ENCODE data around the gene PPIP5K2.
"Not testable (repeated sequence)": the region's sequence is repeated elsewhere in the genome, so short reads cannot be mapped to it uniquely, and the experiment has no call there.

The PPIP5K2 gene

DNA sequence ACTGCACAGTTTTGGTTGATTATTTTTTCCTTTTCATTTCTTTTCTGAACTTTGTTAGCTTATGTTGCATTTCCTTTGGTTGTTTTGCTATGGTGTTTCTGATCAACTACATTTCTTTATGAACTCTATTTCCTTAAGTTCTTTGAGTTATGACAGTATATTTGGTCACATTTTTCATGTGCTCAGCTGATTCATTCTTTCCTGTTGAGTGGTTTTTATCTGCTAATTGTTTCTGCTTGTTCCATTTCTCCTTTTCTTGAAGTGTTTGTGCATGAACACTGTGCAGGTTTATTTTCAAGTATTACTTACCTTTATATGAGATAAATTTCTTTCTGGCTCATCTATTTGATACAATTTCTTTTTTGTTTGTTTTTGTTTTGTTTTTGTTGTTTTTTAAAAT lies 87.6 kb downstream of the PPIP5K2 start:
- no peak for DNase-seq (ENCODE audit: low read depth, low spot score)

DNA sequence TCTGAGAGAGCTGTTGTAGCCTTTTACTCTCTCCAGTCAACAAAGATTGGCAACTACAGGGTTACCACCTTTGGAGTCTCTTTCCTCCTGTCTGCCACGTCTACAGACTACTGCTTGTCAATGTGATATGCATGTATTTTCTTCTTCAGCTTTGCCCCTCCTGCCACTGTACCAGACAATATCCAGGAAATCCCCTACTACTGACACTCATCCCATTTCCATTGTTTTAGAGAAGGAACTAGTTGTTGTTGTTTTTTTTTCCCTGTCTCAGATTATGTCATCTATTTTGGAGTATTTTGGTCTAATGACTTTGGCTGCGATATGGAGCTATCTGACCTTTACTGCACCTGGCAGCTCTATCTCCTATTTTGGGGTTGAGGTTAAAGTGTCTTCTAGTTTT lies 88.4 kb downstream of the PPIP5K2 start:
- DNase-seq (ENCODE audit: low read depth, low spot score) = no peak

DNA sequence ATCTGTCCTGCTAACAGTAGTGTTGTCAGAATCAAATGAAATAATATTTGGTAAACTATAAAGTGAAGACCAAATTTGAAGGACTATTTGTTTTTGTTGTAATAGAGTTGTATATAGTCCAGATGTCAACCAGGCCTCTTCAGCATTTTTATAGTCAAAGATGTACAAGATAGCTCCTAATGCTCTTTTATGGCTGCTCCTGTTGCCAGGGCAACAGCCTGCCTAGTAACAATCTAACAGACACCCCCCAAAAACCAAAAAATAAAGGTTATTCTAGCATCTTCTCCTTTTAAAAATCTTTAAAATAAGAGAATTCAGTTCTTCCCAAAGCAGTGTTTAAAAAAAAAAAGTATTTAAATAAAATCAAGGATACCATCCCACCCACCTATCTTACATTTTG lies 89.0 kb downstream of the PPIP5K2 start:
- DNase-seq (ENCODE audit: low read depth, low spot score) = no peak

DNA sequence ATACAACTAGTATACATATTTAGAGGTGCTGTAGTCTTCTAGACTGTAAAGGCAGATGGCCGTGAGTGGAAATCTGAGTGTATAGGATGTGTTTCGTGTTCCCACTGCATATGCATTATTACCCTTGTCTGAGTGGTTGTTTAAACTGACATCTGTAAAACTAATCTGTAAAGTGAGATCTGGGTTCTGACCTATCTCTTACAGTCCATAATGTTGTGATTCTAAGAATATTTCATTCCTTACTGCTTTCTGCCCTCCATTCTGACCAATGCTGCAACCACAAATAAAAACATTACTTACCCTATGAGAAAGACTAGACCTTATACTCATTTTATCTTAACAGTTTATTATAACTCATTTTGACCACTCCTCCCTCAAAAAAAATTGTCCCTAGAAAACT lies 90.9 kb downstream of the PPIP5K2 start:
- no peak for DNase-seq (ENCODE audit: low read depth, low spot score)

DNA sequence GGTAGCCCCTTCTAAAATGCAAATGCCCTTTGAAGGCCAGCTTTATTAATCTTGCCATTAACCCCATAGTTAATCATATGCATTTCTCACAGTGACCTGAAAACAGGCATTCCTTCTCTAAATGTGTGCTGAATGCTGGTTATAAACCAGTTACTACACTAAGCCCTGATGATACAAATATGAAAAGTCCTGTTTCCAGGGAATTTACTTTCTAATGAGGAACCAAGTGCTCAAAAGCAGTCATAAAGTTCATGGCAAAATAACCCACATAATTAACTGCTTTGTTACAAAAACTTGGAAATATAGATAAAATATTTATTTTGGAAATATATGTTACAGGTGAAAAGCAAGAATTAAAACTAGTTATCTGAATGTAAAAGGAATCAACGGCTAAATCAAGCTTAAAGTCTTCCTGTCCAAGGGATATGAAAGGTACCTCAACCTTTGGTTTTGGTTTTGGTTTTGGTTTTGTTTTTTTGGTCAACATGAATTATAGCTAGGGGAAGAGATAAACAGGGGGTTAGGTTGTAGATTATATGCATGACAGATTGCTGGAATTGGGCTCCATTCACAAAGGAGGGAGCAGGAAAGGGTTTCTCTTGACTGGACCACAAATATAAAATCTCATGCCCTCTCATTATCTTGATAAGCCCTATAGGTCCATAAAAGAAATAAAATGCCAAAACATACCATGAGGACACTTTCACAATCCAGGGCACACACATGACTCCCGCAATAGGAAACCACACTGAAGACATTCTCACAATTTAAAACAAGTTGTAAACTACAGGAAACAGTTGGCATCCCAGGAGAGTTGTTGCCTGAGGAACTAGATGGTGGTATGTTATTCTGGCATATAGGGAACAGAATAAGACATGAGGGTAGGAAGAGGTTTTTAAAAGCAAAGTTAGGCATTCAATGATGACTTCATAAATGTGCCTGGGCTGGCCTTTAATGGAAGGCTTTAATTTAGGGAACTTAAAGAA lies 91.8 kb downstream of the PPIP5K2 start:
- no peak for DNase-seq (ENCODE audit: low read depth, low spot score)

DNA sequence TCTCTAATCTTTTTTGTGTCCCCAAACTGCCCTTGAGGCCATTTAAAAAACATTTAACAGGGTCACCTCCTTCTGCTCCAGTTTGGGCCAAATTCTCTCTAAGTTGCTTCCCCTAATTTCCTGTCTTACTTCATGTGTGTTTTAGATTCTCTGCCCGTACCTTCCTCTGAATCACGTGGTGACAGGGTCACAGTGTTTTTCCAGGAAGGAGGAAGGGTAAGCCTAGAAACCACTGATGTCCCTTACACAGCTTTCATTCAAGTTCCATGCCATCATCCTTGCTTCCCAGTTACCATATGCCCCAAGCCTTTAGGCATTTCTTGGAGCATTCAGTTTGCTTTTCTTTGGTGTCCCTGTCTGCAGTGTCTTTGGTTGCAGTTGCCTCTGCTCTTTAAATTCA lies 96.0 kb downstream of the PPIP5K2 start:
- DNase-seq (ENCODE audit: low read depth, low spot score) = no peak

DNA sequence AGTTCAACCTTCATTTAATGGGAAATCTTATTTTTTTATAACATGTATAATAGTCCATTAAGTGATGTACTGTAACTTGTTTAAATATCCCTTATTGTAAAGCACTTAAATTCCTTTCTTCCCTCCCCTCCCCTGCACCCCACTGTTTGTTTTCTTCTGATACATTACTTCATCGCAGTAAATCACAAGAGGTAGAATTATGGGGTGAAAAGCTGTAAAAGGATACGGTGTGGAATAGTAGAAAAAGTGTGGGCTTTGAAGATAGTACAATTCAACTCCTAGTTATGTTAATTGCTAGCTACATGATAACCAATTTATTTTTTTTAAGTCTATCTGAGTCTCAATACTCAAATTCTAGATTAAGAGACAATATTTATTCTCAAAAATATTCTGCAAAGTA lies 96.6 kb downstream of the PPIP5K2 start:
- DNase-seq (ENCODE audit: low read depth, low spot score) = no peak

DNA sequence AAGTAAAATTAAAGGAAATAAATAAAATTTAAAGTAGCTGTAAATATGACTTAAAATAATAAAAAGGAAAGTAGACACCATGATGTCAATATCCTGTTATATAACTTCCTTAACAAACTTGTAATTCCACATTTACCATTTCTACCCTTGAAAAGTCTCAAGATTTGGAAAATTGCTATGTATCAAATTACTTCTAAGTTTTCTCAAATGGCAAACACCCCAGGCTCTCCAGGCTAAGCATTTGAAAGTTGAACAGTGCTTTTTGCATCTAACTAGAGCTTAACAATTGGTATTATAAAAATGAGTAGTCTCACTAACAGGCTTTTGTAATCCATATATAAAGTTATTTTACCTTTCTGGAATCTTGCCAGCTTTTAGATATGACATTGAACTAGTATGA lies 97.0 kb downstream of the PPIP5K2 start:
- DNase-seq (ENCODE audit: low read depth, low spot score) = no peak

DNA sequence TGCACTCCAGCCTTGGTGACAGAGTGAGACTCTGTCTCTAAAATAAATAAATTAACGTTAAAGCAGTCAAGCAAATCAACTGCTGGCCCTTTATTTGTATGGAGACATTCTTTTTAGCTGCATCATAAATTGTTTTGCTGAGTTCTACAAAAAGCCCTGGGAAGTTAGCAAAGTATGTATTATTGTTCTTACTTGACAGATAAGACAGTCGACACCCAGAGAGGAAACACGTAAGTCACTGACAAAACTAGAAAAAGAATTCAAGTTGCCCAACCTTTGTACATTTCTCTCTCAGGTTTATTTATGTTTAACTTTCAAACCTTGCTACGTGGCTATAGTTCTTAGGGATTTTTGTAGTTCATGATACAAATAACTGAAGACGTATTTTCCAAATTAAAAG lies 98.1 kb downstream of the PPIP5K2 start:
- no peak for DNase-seq (ENCODE audit: low read depth, low spot score)

DNA sequence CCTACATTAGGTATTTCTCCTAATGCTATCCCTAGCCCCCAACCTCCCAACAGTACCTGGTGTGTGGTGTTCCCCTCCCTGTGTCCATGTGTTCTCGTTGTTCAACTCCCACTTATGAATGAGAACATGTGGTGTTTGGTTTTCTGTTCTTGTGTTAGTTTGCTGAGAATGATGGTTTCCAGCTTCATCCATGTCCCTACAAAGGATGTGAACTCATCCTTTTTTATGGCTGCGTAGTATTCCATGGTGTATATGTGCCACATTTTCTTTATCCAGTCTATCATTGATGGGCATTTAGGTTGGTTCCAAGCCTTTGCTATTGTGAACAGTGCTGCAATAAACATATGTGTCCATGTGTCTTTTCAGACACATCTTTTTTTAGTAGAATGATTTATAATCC lies 99.0 kb downstream of the PPIP5K2 start:
- DNase-seq (ENCODE audit: low read depth, low spot score) = not testable (repeated sequence)

DNA sequence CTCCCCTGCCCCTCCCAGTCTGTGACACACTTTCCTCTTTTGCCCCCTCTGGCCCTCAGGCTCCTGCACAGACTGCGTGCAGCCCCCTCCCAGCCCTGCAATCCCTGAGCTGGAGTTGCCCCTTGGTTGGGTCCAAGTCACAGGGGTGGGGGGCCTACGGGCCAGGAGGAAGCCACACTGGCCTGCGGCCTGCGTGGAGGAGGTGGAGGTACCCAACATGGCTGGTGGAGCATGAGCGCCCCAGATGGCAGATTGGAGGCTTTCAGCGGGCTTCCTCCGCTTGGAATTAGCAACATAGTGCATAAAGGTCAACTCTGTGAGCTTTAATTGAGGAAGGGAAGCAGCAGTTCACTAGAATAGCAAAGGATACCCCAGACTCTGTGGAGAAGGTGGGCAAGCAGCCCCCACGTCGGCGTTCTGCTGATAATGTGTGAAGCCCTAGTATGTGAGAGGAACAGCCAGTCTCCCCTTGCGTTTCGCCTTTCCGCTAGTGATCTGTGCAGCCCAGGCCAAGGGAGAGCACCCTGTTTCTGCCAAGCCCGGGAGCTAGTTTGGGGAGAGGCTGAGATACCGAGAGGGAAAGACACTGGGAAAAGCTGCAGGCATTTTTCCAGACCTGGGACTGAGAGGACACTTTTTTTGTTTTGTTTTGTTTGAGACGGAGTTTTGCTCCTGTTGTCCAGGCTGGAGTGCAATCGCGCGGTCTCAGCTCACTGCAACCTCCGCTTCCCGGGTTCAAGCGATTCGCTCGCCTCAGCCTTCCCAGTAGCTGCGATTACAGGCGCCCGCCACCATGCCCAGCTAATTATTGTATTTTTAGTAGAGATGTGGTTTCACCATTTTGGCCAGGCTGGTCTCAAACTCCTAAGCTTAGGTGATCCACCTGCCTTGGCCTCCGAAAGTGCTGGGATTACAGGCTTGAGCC lies 103.2 kb downstream of the PPIP5K2 start:
- DNase-seq (ENCODE audit: low read depth, low spot score) = no peak

DNA sequence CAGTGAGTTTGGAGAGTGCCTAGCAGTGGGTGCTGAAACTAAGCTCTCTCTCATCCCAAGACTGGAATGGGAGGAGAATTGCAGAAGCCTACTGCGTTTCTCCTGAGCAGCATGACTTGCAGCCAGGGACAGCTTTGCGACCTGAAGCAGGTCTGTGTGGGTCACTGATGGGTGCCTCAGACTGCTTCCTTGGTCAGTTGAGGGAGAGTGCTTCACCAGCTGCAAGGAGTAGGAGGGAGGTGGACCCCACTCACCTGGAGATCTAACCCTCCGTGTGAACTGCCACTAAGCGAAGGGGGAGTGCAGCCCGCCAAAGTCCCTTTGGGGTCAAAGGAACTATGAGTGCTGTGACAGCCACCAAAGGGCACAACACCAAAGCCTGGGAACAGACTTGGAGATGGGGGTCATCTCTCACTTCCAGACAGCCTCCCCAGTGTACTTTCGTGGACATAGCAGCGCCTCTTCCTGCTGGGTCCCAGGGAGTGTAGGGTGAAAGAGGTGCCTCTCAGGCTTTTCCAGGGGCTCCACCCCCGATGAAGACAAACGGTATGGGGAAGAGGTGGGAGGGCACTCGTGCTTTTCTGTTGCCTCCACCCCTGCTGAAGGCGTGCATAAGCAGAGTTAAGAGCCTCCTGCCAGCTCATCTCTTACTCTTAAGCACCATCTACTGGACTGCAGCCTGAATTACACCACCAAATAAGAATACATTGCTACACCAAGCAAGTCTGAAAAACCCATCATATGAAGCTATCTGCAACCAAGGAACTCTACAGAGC lies 104.2 kb downstream of the PPIP5K2 start:
- DNase-seq (ENCODE audit: low read depth, low spot score) = peak; percentile 72

DNA sequence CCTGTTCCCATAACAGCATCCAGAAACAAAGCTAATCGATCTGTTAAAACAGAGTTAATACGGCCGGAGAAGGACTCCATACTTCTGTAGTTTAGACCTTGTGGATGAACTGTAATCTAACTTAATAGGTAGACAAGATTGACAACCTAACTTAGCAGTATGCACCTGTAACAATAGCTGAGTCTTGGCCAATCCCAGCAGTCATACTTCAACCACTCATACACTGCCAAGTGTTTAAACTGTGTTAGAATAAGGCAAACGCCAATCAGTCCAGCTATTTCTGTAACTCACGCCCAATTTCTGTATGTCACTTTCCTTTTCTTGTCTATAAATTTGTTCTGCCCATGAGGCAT lies 104.8 kb downstream of the PPIP5K2 start:
- DNase-seq (ENCODE audit: low read depth, low spot score) = no peak

DNA sequence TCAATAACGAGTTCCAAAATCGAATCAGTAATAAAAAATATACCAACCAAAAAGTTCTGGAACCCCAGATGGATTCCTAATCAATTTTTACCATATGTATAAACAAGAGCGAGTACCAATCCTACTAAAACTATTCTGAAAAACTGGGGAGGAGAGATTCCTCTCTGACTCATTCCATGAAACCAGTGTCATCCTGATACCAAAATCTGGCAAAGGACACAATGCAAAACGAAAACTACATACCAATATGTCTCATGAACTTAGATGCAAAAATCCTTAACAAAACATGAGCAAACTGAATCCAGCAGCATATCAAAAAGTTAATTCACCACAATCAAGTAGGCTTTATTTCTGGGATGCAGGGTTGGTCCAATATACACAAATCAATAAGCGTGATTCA lies 108.0 kb downstream of the PPIP5K2 start:
- no peak for DNase-seq (ENCODE audit: low read depth, low spot score)

DNA sequence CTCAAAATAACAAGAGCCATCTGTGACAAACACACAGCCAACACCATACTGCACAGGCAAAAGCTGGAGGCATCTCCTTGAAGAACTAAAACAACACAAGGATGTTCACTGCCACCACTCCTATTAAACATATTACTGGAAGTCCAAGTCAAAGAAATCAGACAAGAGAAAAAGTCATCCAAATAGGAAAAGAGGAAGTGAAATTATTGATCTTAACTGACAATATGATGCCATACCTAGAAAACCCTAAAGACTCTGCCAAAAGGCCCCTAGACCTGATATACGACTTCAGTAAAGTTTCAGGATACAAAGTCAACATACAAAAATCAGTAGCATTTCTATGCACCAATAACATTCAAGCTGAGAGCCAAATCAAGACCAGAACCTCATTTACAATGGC lies 108.5 kb downstream of the PPIP5K2 start:
- DNase-seq (ENCODE audit: low read depth, low spot score) = no peak

DNA sequence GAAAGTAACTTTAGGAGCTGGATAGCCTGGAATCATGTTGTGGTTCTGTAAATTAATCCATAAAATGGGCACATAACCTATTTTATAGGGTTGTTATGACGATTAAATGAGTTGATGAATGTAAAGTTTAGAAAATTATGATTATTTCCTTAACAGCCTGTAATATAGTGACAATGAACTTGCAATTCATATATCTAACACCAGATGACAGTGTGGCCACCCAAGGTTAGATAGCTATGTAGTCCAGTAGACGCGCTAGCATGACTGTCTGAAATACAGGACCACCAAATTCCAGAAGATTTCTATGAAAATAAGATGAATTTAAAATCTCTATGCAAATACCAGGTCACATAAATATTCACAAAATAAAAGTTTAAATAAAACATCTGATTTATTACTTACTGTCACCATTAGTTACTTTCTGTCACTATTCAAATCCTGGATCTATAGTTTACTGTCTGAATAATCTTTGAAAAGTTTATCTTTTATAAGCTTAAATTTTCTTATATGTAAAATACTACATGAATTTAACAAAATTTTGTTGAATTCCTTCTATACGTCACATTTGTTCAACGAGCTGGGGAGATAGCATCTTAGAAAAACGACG lies 112.4 kb downstream of the PPIP5K2 start:
- DNase-seq (ENCODE audit: low read depth, low spot score) = no peak

DNA sequence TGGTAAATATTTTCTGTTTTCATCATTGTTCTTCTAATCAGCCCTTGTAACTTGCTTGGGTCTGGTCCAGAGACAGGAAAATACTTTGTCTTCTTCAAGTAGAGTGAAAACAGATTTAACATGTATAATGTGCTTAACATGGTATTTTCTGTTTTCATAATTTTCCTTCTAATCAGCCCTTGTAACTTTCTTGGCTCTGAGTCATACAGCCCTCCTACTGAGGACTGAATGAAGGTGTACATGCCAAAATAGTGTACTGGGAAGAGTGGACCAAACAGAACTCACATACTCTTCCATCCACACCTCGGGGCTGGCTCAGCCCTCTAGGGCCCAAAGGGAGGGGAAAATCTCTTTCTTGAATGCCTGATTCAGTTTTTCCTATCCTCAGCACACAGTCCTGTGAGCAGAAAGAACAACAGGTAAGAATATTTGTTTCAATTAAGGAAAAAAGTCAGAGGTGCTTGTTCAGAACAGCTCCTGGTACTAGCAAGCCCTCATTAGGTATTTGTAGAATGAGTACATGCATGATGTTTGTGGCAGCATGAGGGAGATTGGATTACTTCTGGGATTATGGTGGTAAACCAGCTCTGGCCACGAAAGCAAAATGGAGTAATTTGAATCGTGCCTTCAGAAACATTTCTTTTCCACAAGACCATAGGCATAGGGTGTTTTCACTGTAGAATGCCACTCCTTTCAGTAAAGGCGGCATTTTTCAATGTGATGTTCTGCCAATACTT lies 114.3 kb downstream of the PPIP5K2 start:
- no peak for DNase-seq (ENCODE audit: low read depth, low spot score)

DNA sequence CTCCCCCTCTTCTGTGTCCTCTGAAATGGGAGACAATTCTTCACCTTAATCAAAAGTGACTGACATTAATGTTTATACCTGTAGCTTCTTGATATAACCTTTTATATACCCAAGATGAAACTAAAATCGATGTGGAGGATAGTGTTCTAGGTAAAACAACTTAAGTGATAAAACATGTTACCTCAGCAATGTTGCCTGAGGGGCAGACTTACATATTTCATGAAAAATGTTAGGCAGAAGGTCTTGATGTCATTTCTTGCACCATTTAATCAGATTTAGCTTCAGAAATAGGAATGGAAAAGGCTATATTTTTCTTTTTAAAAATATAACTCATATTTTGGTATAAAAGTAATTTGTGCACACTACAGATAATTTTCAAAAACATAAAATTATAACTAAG lies 115.8 kb downstream of the PPIP5K2 start:
- DNase-seq (ENCODE audit: low read depth, low spot score) = no peak

DNA sequence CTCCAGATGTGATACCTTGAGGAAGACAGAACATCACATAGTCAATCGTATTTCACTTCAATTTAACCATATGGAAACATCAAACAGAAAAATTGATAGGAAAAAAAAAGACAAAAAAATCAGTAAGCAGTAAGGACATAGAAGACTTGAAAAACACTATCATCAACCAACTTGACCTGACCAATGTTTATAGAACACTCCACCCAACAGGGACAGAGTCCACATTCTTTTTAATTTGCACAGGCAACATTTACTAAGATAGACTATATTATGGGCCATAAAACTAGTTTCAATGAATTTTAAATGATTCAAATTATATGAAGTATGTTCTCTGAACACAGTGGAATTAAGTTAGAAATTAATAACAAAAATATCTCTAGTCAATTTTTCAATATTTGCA lies 117.7 kb downstream of the PPIP5K2 start:
- DNase-seq (ENCODE audit: low read depth, low spot score) = no peak

DNA sequence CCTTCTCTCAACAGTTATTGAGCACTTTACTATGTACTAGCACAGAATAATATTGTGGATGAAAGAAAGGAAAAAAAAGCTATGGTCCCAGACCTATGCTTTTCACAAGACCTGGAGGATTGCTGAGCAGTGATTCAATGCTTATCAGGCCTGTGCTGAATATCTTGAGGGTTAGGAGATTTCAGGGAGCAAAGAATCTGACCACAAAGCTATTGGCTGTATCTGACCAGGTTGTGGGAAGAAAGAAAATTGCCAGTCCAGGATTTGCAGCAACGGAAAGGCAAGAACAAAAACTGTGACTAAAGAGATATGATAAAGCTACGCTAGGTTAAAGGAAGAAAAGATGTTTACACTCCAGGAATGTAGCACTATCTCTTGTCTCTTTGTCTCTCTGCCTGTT lies 123.6 kb downstream of the PPIP5K2 start:
- no peak for DNase-seq (ENCODE audit: low read depth, low spot score)

DNA sequence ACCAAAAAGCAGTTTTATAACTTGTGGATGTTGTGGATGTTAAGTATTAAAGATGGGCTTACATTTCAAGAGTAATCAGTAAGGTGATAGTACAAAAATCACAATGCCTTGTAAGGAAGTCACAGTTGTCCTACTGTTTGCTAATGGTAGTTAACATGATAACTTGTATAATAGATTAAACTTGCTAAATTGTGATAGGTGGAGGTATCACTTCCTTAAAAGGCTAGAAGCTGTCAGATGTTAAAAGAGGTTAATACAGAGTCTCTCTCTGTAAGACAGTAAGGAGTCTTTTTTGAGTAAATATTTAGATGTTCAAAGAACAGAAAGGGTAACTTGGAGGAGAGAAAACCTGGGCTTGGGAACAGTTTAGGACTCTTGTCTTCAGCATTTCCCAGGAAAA lies 124.3 kb downstream of the PPIP5K2 start:
- no peak for DNase-seq (ENCODE audit: low read depth, low spot score)

Measured in ELF-1 (cell line).